Inflammatory macrophage treated with lipopolysaccharide for 4 hours (primary cell): ENCODE data around the gene UGDH.
"Not testable (repeated sequence)": the region's sequence is repeated elsewhere in the genome, so short reads cannot be mapped to it uniquely, and the experiment has no call there.

Experiments used
- DNase-seq: peaks from one replicate; pipeline ENCODE4 v3.0.0-alpha.2; 2020

Gene UGDH

DNA sequence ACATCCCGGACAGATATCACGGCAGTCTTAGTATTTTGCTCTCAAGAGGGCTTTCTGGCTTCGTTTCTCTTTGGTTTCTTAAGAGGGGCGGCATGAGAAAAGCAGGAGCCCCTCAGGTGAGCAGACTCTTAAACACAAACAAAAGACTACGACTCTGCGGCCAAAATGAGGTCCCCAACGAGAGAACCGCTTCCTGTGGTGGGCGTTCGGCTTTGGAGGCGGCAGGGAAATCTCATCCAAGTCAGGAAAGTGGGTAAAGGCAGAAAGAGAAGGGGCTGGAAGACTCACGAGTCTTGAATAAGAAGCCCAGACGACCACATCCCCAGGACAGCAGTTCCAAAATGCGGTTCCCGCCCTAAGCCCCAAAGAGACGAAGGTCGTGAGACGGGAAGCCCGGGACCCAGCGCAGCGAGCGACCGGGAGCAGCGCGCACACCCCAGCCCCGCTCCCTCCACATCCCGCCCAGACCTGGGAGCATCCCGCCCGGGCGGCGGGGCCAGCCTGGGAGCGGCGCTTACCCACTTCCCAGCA is 409 bp downstream of the UGDH start:
- peak; percentile 24 for DNase-seq

DNA sequence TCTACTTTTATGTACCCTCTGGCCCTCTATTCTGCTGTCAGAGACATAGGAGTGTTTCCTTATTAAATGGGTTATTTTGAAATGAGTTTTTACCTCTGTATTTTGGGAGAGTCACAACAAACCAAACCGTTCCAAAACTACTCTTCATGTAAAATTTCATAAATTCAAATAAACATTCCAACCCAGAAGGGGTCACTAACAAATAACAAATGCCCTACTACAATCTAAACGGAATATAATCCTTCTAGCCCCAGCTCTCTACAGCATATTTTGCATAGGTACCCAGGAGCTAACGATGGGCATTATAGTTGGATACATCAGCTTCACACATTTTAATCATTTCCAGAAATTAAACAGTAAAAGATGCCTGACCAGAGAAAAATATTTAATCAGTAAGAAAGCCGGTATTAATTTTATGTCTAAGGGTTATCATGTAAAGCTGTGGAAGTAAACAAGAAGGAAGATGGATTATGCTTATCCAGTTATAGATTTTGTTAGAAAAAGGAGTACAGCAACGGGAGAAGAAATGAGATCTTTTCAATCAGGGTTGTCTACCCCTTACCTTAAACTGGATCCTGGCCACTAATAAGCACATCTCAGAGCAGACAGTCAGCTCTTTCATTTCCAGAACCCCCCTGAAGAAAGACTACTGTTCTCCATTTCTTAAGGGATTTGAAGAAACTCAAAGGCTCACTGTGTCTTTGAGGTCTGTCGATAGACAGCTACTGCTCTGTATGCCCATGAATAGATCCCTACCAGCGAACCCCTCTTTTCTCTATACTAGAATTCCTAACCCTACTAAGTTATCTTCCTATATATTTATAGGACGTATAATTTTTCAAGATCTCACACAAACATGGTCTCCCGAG is 1.2 kb downstream of the UGDH start:
- DNase-seq, result no peak

GRCh38 chr4:39524161-39524957 is 2.9 kb downstream of the UGDH start:
- no peak for DNase-seq

DNA sequence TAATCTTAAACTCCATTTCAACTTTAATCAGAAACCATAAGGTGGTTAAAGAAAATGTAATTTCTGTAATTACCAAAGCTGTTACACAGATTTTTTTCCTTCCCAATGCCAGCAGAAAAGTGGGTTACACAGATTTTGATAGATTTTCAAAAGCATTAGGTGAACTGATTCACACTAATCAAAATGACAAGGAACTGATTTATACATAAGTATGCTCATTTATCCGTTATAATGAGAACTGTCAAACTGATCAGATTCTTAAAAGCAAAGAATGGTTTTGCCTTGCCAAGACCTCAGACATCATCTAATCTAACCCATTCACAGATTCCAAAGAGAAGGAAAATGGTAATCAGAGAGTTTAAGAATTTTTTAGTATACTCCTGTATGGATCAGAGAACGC is 5.2 kb downstream of the UGDH start:
- DNase-seq, result no peak

DNA sequence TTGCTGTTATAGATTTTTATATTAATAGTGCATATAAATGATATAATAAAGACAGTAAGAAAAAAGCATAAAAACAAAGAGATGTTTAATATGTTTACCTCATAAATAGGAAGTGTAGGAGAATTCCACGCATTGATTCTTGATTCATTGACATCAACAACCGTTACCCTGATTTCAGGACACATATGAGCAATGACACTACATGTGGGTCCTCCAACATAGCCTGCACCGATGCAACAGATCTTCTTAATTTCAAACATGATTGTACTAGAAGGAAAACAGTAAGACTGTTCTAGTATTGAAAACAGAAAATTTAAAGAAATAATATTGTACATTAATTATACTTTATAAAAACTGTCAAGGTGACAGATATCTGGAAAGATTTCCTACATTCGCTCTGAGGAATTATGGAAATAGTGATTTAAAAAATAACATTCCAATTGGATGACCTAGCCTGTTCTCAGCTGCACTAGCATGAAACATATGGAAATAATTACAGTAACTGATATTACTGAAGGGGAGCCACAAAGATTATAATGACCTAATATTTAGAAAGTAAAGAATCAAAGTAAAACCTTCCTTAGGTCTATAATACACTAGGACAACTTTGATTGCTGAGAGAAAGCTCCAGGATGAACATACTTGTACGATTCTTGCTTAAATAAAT is 5.9 kb downstream of the UGDH start:
- no peak for DNase-seq

DNA sequence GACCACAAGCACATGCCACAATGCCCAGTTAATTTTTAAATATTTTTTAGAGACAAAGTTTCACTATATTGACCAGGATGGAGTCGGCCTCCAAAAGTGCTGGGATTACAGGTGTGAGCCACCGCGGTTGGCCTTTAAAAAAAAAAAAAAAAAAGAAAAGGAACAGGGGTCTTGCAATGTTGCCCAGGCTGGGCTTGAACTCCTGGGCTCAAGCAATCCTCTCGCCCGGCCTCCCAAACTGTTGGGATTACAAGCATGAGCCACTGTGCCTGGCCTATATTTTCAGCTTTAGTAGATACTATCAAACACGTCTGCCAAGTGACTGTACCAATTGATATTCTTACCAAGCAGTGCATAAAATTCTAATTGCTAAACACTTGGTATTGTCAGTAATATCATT is 8.8 kb downstream of the UGDH start:
- no peak for DNase-seq

DNA sequence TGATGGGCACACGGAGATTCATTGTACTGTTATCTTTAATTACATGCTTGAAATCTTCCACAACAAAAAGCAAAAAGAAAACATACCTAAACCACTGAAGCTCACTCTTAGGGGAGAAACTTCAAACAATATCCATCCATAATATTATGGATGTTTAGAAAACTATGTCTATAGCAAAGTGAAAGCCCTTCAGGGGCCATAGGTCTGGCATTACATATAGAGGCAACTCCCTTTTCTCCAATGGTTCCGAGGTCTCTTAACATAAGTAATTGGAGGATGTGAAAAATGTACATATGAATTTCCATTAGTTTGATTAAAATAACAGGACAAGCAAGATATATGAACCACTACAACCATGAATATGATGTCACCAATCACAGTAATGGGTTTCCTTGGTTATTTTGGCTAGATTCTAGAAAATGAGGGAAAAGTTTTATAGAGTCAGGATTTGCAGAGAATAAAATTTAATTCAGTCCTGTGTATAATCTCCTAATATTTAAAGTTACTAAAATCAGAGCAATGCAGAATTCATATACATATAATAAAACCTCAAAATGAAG is 10.8 kb downstream of the UGDH start:
- no peak for DNase-seq

- not testable (repeated sequence) for DNase-seq
Observed at GRCh38 chr4:39515669-39516401, 11.4 kb downstream of the UGDH start.

DNA sequence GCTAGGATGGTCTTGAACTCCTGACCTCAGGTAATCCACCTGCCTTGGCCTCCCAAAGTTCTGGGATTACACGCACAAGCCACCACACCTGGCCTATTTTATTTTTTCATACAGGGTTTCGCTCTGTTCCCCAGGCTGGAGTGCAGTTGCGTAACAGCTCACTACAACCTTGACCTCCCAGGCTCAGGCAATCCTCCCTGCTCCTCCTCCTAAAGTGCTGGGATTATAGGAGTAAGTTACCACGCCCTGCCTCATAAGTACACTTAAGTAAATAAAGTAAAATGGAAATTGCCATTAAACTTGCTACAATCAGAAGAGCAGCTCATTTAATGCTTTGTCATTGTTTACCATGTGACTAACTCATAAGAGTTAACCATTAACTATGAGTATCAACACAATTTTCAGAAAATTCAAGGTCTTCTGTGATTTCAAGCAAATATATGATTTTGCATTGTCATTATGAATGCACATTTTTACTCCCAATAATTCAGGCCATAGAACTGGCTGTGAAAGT is 12.3 kb downstream of the UGDH start:
- DNase-seq, result no peak

DNA sequence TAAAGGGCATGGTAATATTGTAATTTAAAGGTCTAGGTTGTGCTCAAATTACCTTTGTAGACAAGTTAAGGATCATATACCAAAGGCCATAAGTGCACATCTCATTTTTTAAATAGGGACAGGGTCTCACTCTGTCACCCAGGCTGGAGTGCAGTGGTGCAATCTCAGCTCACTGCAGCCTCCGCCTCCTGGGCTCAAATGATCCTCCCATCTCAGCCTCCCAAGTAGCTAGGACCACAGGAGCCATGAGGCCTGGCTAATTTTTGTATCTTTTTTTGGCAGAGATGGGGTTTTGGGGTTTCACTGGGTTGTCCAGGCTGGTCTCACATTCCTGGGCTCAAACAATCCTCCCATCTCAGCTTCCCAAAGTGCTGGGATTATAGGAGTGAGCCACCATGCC is 13.0 kb downstream of the UGDH start:
- not testable (repeated sequence) for DNase-seq

DNA sequence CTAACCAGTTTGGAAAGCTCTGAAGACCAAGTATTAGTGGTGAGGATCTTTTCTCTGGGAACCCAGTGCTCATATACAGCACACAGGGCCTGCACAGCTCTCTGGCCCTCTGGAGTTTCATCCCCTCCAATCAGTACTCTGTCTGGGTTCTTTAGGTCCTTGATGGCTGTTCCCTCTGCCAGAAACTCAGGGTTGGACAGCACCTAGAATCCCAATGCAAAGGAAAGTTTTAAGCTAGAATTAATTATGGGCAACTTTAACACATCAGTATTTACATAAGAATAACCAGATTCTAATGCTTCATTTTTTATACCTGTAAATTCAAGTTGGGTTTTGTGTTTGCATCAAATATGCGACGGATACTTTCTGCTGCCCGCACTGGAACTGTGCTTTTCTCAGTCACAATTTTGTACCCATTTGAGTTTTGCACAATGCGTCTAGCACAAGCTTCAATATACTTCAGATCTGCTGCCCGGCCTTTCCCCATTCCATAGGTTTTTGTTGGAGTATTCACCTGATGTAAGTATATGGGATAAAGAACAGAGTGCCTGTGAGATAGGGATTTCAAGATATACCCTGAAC is 16.8 kb downstream of the UGDH start:
- no peak for DNase-seq

GRCh38 chr4:39505581-39505980 is 21.7 kb downstream of the UGDH start:
- DNase-seq, result no peak

DNA sequence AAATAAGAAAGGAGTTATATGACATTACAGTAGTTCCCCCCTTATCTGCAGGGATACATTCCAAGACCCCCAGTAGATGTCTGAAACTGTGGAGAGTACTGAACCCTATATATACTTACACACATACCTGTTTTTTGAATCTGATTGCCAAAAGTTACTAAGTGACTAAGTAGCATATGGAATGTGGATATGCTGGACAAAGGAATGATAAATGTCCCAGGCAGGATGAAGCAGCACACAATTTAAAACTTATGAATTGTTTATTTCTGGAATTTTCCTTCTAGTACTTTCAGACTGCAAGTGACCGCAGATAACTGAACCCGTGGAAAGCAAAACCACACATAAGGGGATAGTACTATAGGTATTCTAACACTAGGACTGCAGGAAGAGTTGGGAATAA is 22.7 kb downstream of the UGDH start:
- no peak for DNase-seq

- not testable (repeated sequence) for DNase-seq
Observed at GRCh38 chr4:39502664-39503035, 24.6 kb downstream of the UGDH start.

DNA sequence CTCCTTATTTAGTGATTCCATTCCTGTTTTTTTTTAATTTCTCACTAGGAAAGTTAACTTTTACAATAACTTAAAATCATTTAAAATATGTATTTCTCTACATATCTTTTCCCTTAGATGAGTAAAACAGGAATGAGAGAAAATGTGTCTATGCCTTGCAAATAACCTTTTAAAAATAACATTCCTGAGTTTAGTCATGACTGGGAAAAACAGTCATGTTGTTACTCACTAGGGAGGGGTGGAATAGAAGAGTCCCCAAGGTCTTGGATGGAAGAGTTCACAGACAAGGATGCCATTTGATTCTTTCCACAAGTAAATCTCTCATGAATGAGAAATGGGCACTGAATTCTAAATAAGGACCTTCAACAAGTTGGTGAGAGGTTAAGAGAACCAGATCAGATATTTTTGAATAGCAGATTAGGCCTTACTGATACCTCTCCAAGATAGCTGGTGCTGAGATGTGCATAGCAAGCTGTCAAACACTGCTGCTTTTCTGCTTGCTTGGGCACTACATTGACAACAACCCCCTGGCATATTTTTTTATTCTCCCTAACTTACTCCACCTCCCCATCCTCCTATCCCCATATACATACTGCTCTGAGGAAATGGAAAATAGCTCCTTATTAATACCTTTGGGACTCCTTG is 25.1 kb downstream of the UGDH start:
- DNase-seq, result no peak

- no peak for DNase-seq
Observed at GRCh38 chr4:39498727-39499020, 28.6 kb downstream of the UGDH start.

GRCh38 chr4:39497909-39498726 is 29.1 kb downstream of the UGDH start:
- no peak for DNase-seq

DNA sequence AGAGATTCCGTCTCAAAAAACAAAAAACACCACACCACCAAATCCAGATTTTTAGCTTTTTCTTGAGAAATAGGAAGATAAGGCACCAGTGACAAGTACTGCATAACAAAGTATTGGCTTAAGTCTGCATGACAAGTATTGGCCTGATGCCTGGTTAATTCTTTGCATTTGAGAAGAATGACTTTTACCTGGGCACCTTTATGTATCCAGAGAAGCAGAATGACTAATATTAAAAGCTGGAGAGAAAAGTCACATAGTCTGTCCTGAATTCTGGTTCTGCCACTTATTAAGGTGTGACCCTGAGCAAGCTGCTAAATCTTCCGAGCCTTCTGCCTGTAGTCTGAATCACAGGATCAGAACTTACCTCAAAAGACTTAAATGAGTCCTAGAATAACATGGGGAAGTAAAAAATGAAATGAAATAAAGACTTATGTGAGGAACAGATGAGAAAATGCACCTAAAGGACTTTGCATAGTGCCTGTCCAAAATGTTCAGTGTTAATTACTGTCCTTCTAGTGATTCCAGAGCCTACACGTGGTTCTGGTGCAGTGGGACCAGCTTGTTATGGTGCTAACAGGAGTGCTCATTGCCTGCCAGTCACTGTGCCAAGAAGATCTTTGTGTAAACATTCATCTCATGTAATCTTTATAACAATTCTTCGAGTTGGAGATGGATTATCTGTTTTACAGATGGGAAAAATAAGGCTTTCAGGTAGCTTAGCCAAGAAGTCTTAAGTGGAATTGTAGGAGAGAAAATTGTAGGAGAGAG is 31.6 kb downstream of the UGDH start:
- no peak for DNase-seq

- no peak for DNase-seq
Observed at GRCh38 chr4:39494354-39494753, 32.9 kb downstream of the UGDH start.

- DNase-seq, result no peak
Observed at GRCh38 chr4:39490322-39490721, 36.9 kb downstream of the UGDH start.
